Naive thymus-derived CD8-positive, alpha-beta T cell (primary cell): ENCODE data around the gene ARRDC2. TPM values are rescaled to one million over a fixed set of nuclear protein-coding genes. Genes with fewer than 3 reads are reported as not detected.
A peak's percentile ranks its signal among the peaks of the same experiment; 100 is the strongest.
"Not testable (repeated sequence)": the region's sequence is repeated elsewhere in the genome, so short reads cannot be mapped to it uniquely, and the experiment has no call there.

Experiments used
- ATAC-seq, 2 donors: fragments of 150-1000 bp; cut with Tn5 transposase in 1 of 2; sonication (Bioruptor Pico), chemical (Tn5 transposase) in 1 of 2; 1 replicate in 1 of 2; 2 replicates in 1 of 2; pipeline ENCODE4 v1.10.0; 2021; ENCODE audit warnings: mild to moderate bottlenecking in 2 of 2, moderate library complexity in 2 of 2
- POLR2A ChIA-PET: fragments of 350-600 bp; sonication (Branson Sonifier 250); formaldehyde crosslinking; loops from one replicate; lab custom pipeline; 2021; ENCODE audit warnings: antibody characterized with exemption; lab: Charles Lee
- DNase-seq, 10 donors: peaks; one replicate each; pipeline versions ENCODE4 v3.0.0 to v3.0.0-alpha.2; 2020 to 2022
- H3K27ac Mint-ChIP-seq, 10 donors: one replicate each; pipeline ENCODE4 v1.8.0; 2020 to 2022; ENCODE audit warnings: mild to moderate bottlenecking in 10 of 10, mixed read lengths in 10 of 10, moderate library complexity in 4 of 10, inconsistent platforms in 1 of 10
- H3K27me3 Mint-ChIP-seq, 5 donors: one replicate each; pipeline ENCODE4 v1.8.0; 2021 to 2022; ENCODE audit warnings: mixed read lengths in 5 of 5
- H3K36me3 Mint-ChIP-seq, 3 donors: one replicate each; pipeline ENCODE4 v1.8.0; 2020 to 2022; ENCODE audit warnings: mixed read lengths in 3 of 3, mild to moderate bottlenecking in 2 of 3, inconsistent platforms in 1 of 3
- H3K4me1 Mint-ChIP-seq, 4 donors: one replicate each; pipeline ENCODE4 v1.8.0; 2021 to 2022; ENCODE audit warnings: mixed read lengths in 4 of 4
- H3K4me3 Mint-ChIP-seq, 10 donors: one replicate each; pipeline ENCODE4 v1.8.0; 2020 to 2022; ENCODE audit warnings: mild to moderate bottlenecking in 10 of 10, mixed read lengths in 10 of 10, moderate library complexity in 6 of 10, inconsistent platforms in 1 of 10
- H3K9me3 Mint-ChIP-seq, 9 donors: one replicate each; pipeline ENCODE4 v1.8.0; 2020 to 2022; ENCODE audit warnings: mixed read lengths in 9 of 9, mild to moderate bottlenecking in 3 of 9, inconsistent platforms in 1 of 9, moderate library complexity in 1 of 9
- polyA plus RNA-seq, 3 donors: library from polyadenylated mRNA; unstranded; fragments of 300-500 nt; fragmentation: Illumina TruSeq; gene quantifications; one replicate each; pipeline ENCODE4 v1.2.3, GENCODE V29; 2021
- total RNA-seq, 8 experiments: library from RNA in 2 of 8; stranded (reverse) in 2 of 8; gene quantifications; one replicate each; pipeline ENCODE4 v1.2.3 and lab custom pipeline; 2021 to 2026

Gene ARRDC2
- total and polyA plus RNA-seq, 5 experiments from 2014 or later, result 29.5 to 177 (median 56.4) TPM

DNA sequence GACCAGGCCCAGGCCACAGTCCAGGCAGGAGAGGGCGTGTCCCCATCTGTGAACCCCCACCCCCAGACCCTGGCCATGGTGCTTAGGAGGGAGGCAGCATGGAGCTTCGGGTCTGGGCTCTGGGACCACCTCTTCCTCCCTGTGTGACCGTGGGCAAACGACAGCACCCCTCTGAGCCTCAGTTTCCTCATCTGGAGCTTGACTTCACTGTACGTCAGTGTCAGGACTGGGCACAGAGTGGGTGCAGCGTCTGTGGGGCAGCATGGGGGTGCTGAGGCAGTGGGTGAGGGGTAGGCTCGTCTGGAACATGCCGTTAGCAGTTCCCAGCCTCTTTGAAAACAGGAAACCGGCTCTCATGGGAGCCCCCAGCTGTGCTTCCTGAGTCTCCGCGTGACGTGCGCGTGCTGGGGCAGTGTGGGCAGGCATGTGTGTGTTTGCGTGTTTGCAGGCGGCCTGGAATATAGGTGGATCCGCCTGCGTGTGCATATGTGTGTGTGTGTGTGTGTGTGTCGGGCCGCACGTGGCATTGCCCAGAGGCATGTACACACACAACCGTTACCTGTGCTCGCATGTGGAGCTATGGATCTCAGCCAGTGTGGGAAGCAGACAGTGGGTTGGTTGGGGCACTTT lies 15.8 kb downstream of the ARRDC2 start:
- peak overlapping the region; percentile 62 to 85 (median 78) for H3K4me3 Mint-ChIP-seq
- peaks cover 34 to 63% (median 61%) of the 10 kb centered on the region in 4 donors for H3K4me1 Mint-ChIP-seq
- peaks cover 0 to 1% (median 0%) of the 10 kb centered on the region in 5 donors for H3K27me3 Mint-ChIP-seq
- no peaks in the 10 kb centered on the region for H3K36me3 Mint-ChIP-seq
- peak overlapping the region; percentile 91 to 99 (median 98) for H3K27ac Mint-ChIP-seq
- H3K9me3 Mint-ChIP-seq, result no peaks in the 10 kb centered on the region
- DNase-seq, result peak; percentile 72 to 92 (median 88)
- ATAC-seq, result peak; percentile 66 to 88
- POLR2A ChIA-PET, result interaction anchor here (0.6 to 10.6 kb wide), 14 partner anchors 8 to 269 kb away, joined by 3 to 214 read pairs (median 5); partner anchors contain the start of genes ARRDC2, JUND and RAB3A

DNA sequence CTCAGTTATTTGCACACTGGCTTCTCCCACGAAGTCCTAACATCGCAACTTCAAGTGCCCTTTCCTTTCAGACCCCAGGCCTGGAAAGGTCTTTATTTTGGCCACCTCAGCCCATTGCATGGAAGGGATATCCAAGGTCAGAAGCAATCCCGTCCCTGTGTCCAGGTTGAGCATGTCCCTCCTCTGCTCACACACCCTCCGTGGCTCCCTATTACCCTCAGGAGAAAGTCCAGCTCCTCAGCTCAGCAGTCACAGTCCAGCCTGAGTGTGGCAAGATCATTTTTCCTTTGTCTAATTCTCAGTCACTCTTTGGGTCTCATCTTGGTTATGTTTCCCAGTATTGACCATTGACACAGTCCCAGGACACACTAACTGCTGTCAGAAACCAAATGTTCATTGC lies 19.2 kb downstream of the ARRDC2 start:
- POLR2A ChIA-PET, result interaction anchor here (9.9 to 10.6 kb wide), 2 partner anchors 15 kb away, joined by 146 to 214 read pairs; partner anchors contain the start of gene ARRDC2
- H3K27ac Mint-ChIP-seq, result peak overlapping the region; percentile 48 to 86 (median 76)
- H3K4me3 Mint-ChIP-seq, result no peak overlapping the region
- peaks cover 0 to 1% (median 0%) of the 10 kb centered on the region in 5 donors for H3K27me3 Mint-ChIP-seq
- H3K4me1 Mint-ChIP-seq, result peaks cover 23 to 51% (median 43%) of the 10 kb centered on the region in 4 donors
- no peaks in the 10 kb centered on the region for H3K36me3 Mint-ChIP-seq
- ATAC-seq (no peak), DNase-seq (no peak)
- no peaks in the 10 kb centered on the region for H3K9me3 Mint-ChIP-seq

DNA sequence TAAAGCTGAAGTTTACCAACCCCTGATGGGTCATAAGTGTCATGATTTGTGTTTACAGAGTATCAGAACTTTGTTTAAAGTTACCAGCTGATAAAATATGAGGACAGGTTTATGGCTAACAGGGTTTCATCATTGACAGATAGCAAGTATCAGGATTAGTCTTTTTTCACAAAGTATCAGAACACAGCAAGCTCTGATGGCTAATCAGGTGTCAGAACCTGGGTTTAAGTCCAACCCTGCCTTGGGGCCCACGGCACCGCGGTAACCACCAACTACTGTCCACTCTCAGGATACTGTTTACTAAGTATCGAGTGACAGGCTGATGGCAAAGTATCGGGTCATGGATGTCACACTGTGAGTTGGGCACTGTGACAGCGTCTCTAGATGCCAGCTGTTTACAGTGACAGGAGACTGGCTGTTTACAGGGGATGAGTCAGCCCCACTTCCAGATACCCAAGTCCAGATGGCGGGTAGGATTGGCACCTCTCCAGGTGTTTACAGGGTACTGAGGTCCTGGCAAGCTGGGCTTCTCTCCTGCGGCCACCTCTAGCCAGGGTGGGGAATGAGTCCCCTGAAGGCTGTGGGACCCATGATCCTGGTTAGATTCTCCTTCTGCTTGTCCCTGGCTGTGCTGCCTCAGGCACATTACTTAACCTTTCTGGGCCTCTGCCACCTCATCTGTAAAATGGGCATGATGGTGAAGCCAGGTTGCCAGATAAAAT lies 21.8 kb downstream of the ARRDC2 start:
- ATAC-seq (peak in 1 of 2 donors; percentile 25), DNase-seq (no peak)
- Mint-ChIP-seq H3K36me3 (no peaks in the 10 kb centered on the region), H3K4me3 (no peak overlapping the region), H3K4me1 (peaks cover 10 to 34% (median 23%) of the 10 kb centered on the region in 4 donors), H3K9me3 (no peaks in the 10 kb centered on the region), H3K27ac (peak overlapping the region in 5 of 10 donors; percentile 5 to 63 (median 25)), H3K27me3 (no peaks in the 10 kb centered on the region)
- POLR2A ChIA-PET, result interaction anchor here (0.6 to 10.6 kb wide), 8 partner anchors 10 to 530 kb away, joined by 3 to 214 read pairs (median 6); partner anchors contain the start of gene ARRDC2

DNA sequence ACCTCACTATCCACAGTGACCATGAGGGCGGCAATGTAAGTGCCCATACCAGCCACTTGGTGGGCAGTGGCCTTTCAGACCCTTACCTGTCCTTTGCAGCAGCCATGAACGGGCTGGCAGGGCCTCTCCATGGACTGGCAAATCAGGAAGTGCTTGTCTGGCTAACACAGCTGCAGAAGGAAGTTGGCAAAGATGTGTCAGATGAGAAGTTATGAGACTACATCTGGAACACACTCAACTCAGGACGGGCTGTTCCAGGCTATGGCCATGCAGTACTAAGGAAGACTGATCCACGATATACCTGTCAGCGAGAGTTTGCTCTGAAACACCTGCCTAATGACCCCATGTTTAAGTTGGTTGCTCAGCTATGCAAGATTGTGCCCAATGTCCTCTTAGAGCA lies 23.4 kb downstream of the ARRDC2 start:
- H3K27ac Mint-ChIP-seq, result peak overlapping the region in 8 of 10 donors; percentile 25 to 80 (median 46)
- POLR2A ChIA-PET, result interaction anchor here (0.6 to 10.6 kb wide), 8 partner anchors 9 to 248 kb away, joined by 3 to 146 read pairs (median 4); partner anchors contain the start of gene ARRDC2
- H3K36me3 Mint-ChIP-seq, H3K9me3 Mint-ChIP-seq, DNase-seq, H3K27me3 Mint-ChIP-seq: not testable (repeated sequence)
- peak in 1 of 2 donors; percentile 56 for ATAC-seq
- H3K4me1 Mint-ChIP-seq, result peaks cover 6 to 35% (median 20%) of the 10 kb centered on the region in 4 donors
- H3K4me3 Mint-ChIP-seq, result peak overlapping the region in 1 of 10 donors; percentile 35

DNA sequence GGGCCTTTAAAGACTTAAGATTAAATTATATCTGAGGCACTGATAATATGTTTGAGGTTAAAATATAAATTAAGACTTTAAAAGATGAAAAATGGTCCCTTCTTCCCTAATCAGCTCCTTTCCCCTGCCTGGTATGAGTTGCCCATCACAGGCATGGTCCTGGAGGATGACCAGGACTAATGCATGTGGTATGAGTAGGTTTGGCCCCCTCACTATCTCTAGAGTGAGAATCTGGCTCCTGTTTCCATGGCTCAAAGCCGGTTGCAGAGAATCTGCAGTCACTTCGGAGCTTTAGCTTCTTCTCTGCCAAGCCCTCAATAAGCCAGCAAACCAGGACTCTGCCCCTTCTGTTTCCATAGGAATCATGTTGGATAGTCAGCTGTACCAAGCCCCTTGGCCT lies 24.1 kb downstream of the ARRDC2 start:
- H3K4me3 Mint-ChIP-seq, DNase-seq, H3K27me3 Mint-ChIP-seq, H3K9me3 Mint-ChIP-seq, ATAC-seq, H3K36me3 Mint-ChIP-seq: not testable (repeated sequence)
- H3K4me1 Mint-ChIP-seq, result peaks cover 6 to 33% (median 20%) of the 10 kb centered on the region in 4 donors
- POLR2A ChIA-PET, result interaction anchor here (0.6 to 10.6 kb wide), 6 partner anchors 10 to 72 kb away, joined by 3 to 146 read pairs (median 8); no protein-coding TSS in a partner anchor
- H3K27ac Mint-ChIP-seq, result peak overlapping the region in 3 of 10 donors; percentile 7 to 56 (median 22)

DNA sequence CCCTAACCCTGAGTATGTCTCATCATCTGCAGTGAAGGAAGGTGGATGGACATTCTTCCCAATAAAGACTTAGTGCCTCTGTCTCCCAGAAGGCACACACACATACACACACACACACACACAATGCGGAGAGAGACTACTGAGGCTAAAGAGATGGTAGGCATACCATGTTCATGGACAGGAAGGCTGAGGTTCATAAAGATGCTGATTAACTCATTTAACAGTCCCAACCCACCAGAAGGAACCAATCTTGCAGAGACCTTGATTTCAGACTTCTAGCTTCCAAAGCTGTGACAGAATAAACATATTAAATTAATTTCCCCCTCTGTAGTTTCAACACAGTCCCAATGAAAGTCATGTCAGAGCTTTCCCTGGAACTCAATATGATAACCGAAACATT lies 33.1 kb downstream of the ARRDC2 start:
- no peak for ATAC-seq
- Mint-ChIP-seq H3K4me3 (peak overlapping the region in 1 of 10 donors; percentile 2), H3K36me3 (no peaks in the 10 kb centered on the region)

DNA sequence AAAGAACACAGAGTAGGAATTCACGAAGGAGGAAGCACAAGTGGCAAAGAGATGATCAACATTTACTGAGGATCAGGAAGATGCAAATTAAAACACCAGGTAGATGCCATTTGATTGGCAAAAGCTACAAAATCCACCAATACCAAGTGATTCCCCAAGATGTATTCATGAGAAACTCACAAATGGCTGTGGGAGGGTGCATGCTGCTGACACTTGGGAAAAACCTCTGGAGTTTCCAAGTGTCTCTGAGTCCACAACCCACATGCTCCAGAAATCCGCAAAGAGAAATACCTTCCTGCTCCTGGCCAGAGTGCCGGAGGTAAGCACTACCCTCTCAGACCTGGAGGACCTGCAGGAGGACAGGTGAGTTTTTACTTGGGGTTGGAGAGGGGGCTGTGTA lies 35.7 kb downstream of the ARRDC2 start:
- H3K9me3 Mint-ChIP-seq, result no peaks in the 10 kb centered on the region
- no peaks in the 10 kb centered on the region for H3K27me3 Mint-ChIP-seq
- H3K4me3 Mint-ChIP-seq, result peak overlapping the region; percentile 76 to 87 (median 82)
- no peak for DNase-seq
- ATAC-seq, result no peak
- peak overlapping the region; percentile 87 to 99 (median 95) for H3K27ac Mint-ChIP-seq
- H3K36me3 Mint-ChIP-seq, result no peaks in the 10 kb centered on the region
- POLR2A ChIA-PET, result interaction anchor here (0.6 to 12.1 kb wide), 8 partner anchors 9 to 1376 kb away, joined by 3 to 267 read pairs (median 22); partner anchors contain the start of gene ARRDC2
- peaks cover 17 to 56% (median 48%) of the 10 kb centered on the region in 4 donors for H3K4me1 Mint-ChIP-seq

More for the DNA sequence above, 33.1 kb downstream of the ARRDC2 start:
- H3K27ac Mint-ChIP-seq, result peak overlapping the region in 2 of 10 donors; percentile 8 to 11
- no peaks in the 10 kb centered on the region for H3K9me3 Mint-ChIP-seq
- peaks cover 13 to 54% (median 40%) of the 10 kb centered on the region in 4 donors for H3K4me1 Mint-ChIP-seq
- POLR2A ChIA-PET, result interaction anchor here (8.6 to 12.1 kb wide), 2 partner anchors 14 to 29 kb away, joined by 146 to 267 read pairs; partner anchors contain the start of gene ARRDC2
- no peak for DNase-seq
- no peaks in the 10 kb centered on the region for H3K27me3 Mint-ChIP-seq

DNA sequence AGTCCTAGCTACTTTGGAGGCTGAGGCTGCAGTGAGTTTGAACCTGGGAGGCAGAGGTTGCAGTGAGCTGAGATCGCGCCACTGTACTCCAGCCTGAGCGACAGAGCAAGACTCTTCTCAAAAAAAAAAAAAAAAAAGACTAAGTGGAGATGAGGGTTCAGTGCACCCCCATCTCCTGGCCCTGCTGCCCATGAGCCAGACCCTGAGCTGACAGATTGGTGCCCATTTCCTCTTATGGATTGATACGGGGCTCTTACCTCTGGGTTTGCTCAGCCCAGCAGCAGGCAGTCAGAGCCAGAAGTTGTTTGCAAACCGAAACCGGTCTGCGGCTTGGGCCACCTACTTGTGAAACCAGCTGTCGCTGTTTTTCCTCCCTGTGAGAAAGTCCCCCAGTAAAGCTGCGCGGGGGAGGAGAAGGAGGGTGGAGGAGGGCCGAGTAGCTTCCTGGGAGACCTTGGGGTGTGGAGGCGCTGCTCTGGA lies 36.9 kb downstream of the ARRDC2 start:
- ATAC-seq (peak; percentile 97 to 99), DNase-seq (peak; percentile 61 to 91 (median 80))
- H3K4me1 Mint-ChIP-seq, result peaks cover 19 to 55% (median 49%) of the 10 kb centered on the region in 4 donors
- H3K36me3 Mint-ChIP-seq, result no peaks in the 10 kb centered on the region
- H3K9me3 Mint-ChIP-seq, result no peaks in the 10 kb centered on the region
- POLR2A ChIA-PET, result interaction anchor here (0.6 to 12.1 kb wide), 18 partner anchors 9 to 477 kb away, joined by 3 to 267 read pairs (median 7); partner anchors contain the start of genes ARRDC2, ELL, IL12RB1 and JUND
- H3K4me3 Mint-ChIP-seq, result peak overlapping the region; percentile 77 to 89 (median 84)
- peak overlapping the region; percentile 87 to 99 (median 95) for H3K27ac Mint-ChIP-seq
- no peaks in the 10 kb centered on the region for H3K27me3 Mint-ChIP-seq

DNA sequence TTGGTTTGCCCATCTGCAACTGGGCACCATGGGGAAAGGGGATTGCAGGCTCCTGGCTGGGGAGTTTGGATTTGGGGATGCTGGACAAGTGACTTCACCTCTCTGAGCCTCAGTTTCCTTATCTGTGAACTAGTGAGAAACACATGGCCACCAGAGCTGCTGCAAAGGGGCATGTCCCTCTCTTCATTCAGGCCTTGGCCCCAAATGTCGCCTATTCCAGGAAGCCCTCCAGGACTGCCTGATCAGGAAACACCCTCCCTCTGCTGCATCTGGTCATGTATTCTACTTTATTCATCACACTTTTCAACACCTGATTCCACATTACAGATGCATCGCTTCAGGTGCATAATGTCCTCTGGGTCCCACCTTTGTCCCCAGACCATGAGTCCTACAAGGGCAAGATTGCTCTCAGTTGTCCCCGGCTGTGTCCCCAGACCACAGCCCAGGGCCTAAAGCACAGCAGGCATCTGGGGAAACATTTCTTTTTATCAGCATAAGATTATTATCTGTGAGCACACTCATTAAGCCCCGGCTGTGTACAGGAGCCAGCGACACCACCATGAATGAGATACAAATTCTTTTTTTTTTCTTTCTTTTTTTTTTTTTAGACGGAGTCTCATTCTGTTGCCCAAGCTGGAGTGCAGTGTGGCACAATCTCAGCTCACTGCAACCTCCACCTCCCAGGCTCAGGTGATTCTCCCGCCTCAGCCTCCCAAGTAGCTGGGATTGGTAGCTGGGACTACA lies 37.5 kb downstream of the ARRDC2 start:
- DNase-seq (no peak), ATAC-seq (peak in 1 of 2 donors; percentile 15)
- no peaks in the 10 kb centered on the region for H3K27me3 Mint-ChIP-seq
- H3K4me3 Mint-ChIP-seq, result peak overlapping the region; percentile 77 to 89 (median 84)
- peaks cover 24 to 62% (median 55%) of the 10 kb centered on the region in 4 donors for H3K4me1 Mint-ChIP-seq
- peak overlapping the region; percentile 87 to 99 (median 95) for H3K27ac Mint-ChIP-seq
- no peaks in the 10 kb centered on the region for H3K9me3 Mint-ChIP-seq
- POLR2A ChIA-PET, result interaction anchor here (0.6 to 12.1 kb wide), 16 partner anchors 12 to 476 kb away, joined by 3 to 267 read pairs (median 8); partner anchors contain the start of genes ARRDC2, ELL, IL12RB1 and JUND
- no peaks in the 10 kb centered on the region for H3K36me3 Mint-ChIP-seq

DNA sequence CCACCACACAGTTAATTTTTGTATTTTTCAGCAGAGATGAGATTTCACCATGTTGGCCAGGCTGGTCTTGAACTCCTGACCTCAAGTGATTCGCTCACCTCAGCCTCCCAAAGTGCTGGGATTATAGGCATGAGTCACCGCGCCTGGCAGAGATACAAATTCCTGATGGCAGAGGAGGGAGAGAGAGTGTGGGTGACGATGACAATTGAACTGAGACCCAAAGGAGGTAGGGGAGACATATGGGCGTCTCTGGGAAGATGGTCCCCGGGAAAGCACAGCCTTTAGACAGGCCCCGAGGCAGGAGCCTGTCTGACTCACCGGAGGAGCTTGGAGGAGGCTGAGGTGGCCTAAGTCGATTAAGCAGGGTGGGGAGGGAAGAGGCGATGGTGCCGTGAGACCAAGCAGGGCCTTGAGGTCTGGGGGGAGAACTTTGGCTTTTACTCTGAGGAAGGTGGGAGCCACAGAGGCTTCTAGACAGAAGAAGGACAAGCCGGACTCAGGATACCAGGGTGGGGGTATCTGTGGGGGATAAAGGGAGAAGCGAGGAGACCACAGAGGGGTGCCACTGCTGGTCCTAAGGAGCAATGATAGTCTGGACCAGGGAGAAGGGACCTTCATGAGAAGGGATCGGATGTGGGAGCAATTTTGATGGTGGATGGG lies 38.2 kb downstream of the ARRDC2 start:
- DNase-seq (no peak), ATAC-seq (no peak)
- POLR2A ChIA-PET, result interaction anchor here (0.6 to 12.1 kb wide), 7 partner anchors 11 to 95 kb away, joined by 3 to 267 read pairs (median 37); partner anchors contain the start of gene ARRDC2
- no peaks in the 10 kb centered on the region for H3K36me3 Mint-ChIP-seq
- H3K4me3 Mint-ChIP-seq, result peak overlapping the region in 4 of 10 donors; percentile 22 to 77 (median 32)
- no peaks in the 10 kb centered on the region for H3K9me3 Mint-ChIP-seq
- H3K4me1 Mint-ChIP-seq, result peaks cover 27 to 64% (median 59%) of the 10 kb centered on the region in 4 donors
- no peaks in the 10 kb centered on the region for H3K27me3 Mint-ChIP-seq
- peak overlapping the region; percentile 68 to 97 (median 92) for H3K27ac Mint-ChIP-seq

DNA sequence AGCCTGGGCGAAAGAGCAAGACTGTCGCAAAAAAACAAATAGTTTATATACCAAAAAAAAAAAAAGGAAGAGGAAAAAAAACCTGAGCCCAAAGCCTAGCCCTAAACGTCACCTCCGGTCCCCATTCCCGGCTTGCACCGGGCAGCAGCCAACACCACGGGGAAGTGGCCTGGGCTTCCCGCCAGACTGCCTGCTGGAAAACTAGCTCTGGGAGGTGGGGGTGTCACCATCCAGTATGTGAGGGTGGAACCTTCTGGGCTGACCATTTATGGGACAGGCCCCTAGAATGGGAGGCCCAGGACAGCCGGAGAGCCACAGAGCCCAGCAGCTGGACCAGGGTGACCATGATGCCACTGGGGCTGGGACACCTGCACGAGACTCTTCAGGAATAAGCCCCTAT lies 41.4 kb downstream of the ARRDC2 start:
- Mint-ChIP-seq H3K36me3 (no peaks in the 10 kb centered on the region), H3K27ac (peak overlapping the region in 1 of 10 donors; percentile 70), H3K4me1 (peaks cover 24 to 48% (median 41%) of the 10 kb centered on the region in 4 donors)

More for the DNA sequence above, 41.4 kb downstream of the ARRDC2 start:
- POLR2A ChIA-PET, result interaction anchor here (0.6 to 12.1 kb wide), 3 partner anchors 27 to 112 kb away, joined by 3 to 267 read pairs (median 5); partner anchors contain the start of gene ARRDC2
- ATAC-seq, result no peak
- no peak overlapping the region for H3K4me3 Mint-ChIP-seq
- H3K27me3 Mint-ChIP-seq, result no peaks in the 10 kb centered on the region
- no peak for DNase-seq
- H3K9me3 Mint-ChIP-seq, result no peaks in the 10 kb centered on the region
